HG03175 (cell line): ENCODE data around the gene GPC6.

Experiments
- ATAC-seq: cut with Tn5 transposase; IDR thresholded peaks from one replicate; pipeline ENCODE4 v1.9.1; 2021; ENCODE audit warnings: mild to moderate bottlenecking, moderate library complexity; ENCODE audit not compliant: unreplicated experiment

GPC6 gene

GRCh38 chr13:93268327-93269028, 41.9 kb downstream of the GPC6 start:
- no peak for ATAC-seq

- ATAC-seq: no peak
Observed at GRCh38 chr13:93270769-93271742, 44.4 kb downstream of the GPC6 start.

GRCh38 chr13:93279982-93280381, 53.4 kb downstream of the GPC6 start:
- ATAC-seq: no peak

GRCh38 chr13:93280688-93281087, 54.1 kb downstream of the GPC6 start:
- ATAC-seq: no peak

GRCh38 chr13:93283255-93283654, 56.6 kb downstream of the GPC6 start:
- no peak for ATAC-seq

- no peak for ATAC-seq
Observed at GRCh38 chr13:93284064-93284463, 57.5 kb downstream of the GPC6 start.

- ATAC-seq: no peak
Observed at GRCh38 chr13:93286047-93286446, 59.4 kb downstream of the GPC6 start.

GRCh38 chr13:93289053-93289452, 62.4 kb downstream of the GPC6 start:
- ATAC-seq: no peak

GRCh38 chr13:93289842-93290241, 63.2 kb downstream of the GPC6 start:
- ATAC-seq: no peak

- no peak for ATAC-seq
Observed at GRCh38 chr13:93290503-93290902, 63.9 kb downstream of the GPC6 start.

- no peak for ATAC-seq
Observed at GRCh38 chr13:93292366-93292765, 65.8 kb downstream of the GPC6 start.

- no peak for ATAC-seq
Observed at GRCh38 chr13:93293710-93294109, 67.1 kb downstream of the GPC6 start.

GRCh38 chr13:93296584-93296983, 70.0 kb downstream of the GPC6 start:
- ATAC-seq: no peak

- ATAC-seq: no peak
Observed at GRCh38 chr13:93298713-93299112, 72.1 kb downstream of the GPC6 start.

- ATAC-seq: no peak
Observed at GRCh38 chr13:93304134-93304533, 77.5 kb downstream of the GPC6 start.

- ATAC-seq: no peak
Observed at GRCh38 chr13:93304868-93305613, 78.4 kb downstream of the GPC6 start.

GRCh38 chr13:93305886-93306285, 79.3 kb downstream of the GPC6 start:
- ATAC-seq: no peak

- no peak for ATAC-seq
Observed at GRCh38 chr13:93307136-93307535, 80.5 kb downstream of the GPC6 start.

GRCh38 chr13:93307651-93308050, 81.0 kb downstream of the GPC6 start:
- ATAC-seq: no peak

- ATAC-seq: no peak
Observed at GRCh38 chr13:93309886-93310523, 83.4 kb downstream of the GPC6 start.

- ATAC-seq: no peak
Observed at GRCh38 chr13:93316841-93317240, 90.2 kb downstream of the GPC6 start.
